ENCODE measurements around the gene ZNF277.
A peak's percentile ranks its signal among the peaks of the same experiment; 100 is the strongest.

ZNF277 gene

DNA sequence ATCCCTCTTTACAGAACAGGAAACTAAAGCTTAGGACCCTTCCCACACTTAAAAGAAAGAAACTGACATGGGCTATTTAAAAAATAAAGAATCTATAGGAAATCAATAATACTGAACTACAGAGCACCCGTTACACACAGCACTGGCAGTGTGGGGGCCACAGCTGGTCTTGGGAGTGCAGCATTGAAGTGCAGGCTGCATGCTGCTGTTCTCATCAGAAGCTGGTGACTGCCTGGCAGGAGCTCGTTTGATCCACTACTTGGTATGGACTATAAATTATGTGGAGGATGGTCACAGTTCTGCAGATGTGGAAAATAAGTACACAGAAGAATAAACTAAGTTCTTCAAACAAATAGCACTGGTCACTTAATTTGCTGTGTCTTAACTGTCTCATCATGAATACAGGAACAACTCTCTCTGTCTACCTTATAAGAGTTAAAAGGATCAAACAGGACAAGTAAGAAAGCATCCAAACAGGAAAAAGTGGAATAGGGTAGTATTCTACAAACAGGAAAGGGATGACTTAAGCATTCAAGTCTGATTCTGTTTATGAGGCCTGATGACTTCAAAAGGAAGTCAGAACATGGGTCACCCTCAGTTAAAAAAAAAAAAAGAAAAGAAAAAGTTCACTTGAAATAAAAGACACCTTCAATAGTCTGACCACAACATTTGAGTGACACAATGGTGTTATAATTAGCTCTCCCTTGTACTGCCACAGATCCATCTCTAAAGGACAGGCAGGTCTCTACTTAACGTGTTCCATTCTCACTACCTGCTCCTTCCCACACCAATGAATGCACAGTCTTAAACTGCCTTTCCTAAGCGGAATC is 21.3 kb upstream of the ZNF277 start:
- peak; percentile 37 for DNase-seq

DNA sequence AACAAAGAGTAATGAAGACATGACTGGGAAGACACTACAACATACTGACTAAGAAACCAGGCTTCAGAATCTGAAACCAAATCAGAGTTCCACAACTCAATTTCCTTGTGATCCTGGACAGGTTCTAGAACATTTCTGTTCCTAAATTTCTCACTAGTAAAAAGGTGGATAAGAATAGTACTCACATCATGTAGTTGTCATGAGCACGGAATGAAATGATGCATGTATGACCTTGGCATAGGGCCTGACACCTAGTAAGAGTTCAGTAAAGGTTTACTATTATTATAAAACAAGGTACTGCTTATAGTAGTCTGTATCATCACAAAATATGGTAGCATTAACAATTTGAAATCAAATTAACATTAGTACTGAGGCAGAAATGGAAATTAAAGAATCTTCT is 20.2 kb upstream of the ZNF277 start:
- no peak for DNase-seq

GRCh38 chr7:112188257-112188656 is 18.2 kb upstream of the ZNF277 start:
- no peak for DNase-seq

DNA sequence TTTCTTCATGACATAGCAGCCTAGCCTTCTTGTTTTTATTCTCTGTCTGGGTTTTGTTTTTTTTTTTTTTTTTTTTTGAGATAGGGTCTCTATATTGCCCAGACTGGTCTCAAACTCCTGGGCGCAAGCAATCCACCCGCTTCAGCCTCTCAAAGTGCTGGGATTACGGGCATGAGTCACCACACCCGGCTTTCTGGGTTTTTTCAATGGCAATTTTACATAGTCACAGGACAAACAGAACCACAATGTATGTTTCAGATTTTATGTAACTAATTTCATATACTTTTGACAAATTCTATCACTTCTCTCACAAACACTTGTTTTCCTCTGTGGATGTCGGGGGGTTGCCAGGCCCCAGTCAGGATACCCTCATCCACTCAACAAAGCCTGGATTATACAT is 16.8 kb upstream of the ZNF277 start:
- no peak for DNase-seq

DNA sequence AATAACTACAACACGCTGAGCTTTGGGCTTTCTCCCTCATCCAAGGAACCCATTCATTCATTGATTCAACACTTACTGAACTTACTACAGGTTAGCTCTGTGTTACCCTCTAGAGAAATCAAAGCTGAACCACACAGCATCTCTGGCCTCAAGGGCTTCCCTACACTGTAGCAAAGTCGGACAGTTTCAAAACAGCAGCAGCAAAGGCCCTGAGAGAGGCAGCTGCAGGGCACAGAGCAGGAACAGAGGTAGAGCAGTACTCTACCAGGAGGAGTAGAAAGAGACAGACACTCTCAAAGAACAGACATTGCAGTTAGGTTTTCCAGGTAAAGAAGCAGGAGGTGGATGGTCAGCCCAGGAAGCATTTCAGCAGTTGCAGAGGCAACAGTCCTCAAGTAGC is 16.4 kb upstream of the ZNF277 start:
- no peak for DNase-seq

- no peak for DNase-seq
Observed at GRCh38 chr7:112192236-112193154, 14.0 kb upstream of the ZNF277 start.

GRCh38 chr7:112193915-112194502 is 12.5 kb upstream of the ZNF277 start:
- DNase-seq = peak; percentile 96

DNA sequence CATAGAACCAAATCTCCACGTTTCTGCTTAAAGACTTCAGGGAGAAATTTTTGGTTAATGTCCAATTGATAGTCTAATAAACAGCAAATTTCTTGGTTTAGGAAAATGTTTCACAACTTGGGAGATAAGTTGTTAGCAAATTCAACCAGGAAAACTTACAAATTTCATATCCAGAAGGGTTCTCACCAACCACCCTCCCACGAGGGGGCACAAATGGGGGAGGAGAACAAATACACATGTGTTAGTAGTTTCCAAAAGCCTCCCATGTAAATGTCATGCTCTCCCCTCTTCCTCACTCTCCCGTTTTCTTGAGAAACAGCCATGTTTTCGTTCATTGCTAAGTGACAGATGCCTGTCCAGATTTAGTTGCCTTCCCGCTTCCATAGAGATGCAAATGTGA is 10.8 kb upstream of the ZNF277 start:
- no peak for DNase-seq

DNA sequence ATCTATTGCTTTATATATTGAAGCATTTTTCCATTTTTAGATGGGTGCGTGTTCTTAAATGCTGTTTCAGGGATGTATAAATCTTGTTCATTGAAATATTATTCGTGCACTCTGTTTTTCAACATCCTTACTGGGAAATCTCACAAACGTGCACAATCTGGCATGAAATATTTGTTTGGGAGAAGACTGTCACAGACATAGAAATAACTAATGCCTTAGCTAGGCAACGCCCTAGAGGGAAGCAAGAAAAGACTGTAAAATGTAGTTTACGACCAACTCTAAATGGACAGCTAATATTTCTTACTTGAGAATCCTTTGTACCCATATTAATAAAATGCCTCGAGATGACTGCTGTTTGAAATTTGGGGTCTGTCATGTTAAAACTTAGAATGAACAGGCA is 9.2 kb upstream of the ZNF277 start:
- DNase-seq = no peak

- DNase-seq = no peak
Observed at GRCh38 chr7:112199035-112199655, 7.3 kb upstream of the ZNF277 start.

DNA sequence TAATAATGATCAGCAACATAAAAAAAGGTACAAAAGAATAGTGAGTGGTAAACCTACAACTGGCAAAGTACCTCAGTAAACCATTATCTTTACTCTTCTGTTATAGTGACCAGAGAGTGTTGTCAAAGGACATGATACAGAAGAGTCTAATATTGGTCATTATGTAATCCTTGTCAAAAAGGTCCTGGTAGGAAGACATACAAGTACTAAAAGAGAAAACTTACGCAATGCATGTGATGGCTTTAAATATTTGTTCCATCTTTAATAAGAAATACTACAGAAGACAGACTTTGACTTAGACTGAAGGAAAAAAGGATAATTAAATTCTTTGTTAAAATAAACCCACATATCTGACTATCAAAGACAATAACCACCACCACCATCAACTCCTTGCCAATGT is 6.8 kb upstream of the ZNF277 start:
- no peak for DNase-seq

- DNase-seq = no peak
Observed at GRCh38 chr7:112201411-112201810, 5.1 kb upstream of the ZNF277 start.

DNA sequence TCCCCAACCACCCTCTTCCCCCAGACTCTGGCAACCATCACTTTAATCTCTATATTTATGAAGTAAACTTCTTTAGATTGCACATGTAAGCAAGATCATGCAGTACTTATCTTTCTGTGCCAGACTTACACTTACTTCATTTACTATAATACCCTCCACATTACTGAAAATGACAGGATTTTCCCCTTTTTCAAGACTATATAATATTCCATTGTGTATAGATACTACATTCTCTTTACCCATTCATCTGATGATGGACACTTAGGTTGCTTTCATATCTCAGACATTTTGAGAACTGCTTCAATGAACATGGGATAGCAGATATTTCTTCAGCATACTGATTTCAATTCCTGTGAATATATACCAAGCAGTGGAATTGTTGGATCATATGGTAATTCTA is 4.7 kb upstream of the ZNF277 start:
- no peak for DNase-seq

DNA sequence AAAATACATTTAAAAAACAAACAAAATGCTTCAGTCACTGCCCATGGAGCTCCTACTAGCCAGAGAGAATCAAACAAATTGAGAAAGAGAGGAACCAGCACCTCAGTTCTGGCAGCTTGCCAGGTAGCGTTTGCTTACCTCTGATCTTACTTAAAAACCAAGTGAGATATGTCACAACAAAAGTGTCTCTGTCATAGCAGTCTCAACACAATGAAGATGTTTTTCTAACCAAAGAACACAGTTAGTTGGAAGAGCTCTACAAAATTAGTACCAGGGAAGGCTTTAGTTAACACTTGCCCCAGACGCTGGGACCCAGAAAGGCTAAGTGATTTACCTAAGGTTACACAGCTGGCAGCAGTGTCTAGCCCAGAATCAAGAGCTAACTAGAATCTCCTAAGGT is 3.7 kb upstream of the ZNF277 start:
- DNase-seq = peak; percentile 87

DNA sequence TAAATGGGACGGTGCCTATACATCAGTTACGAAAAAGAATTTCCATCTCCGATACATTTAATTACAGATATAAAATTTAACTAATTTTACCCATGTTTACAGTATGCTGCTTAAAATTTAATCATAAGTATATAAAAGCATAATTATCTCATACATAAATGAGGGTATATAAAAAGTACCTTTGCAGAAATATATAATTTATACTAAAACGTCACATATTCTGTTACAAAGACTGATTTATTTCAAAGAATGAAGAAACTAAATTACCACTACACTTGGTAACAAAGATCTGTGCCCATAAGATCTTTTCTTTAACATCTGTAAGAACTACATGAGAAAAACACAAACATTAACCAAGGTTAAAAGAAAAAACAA is 3.1 kb upstream of the ZNF277 start:
- no peak for DNase-seq

GRCh38 chr7:112204499-112205342 is 1.8 kb upstream of the ZNF277 start:
- DNase-seq = peak; percentile 84

- DNase-seq = peak; percentile 92
Observed at GRCh38 chr7:112205343-112206237, 905 bp upstream of the ZNF277 start.

DNA sequence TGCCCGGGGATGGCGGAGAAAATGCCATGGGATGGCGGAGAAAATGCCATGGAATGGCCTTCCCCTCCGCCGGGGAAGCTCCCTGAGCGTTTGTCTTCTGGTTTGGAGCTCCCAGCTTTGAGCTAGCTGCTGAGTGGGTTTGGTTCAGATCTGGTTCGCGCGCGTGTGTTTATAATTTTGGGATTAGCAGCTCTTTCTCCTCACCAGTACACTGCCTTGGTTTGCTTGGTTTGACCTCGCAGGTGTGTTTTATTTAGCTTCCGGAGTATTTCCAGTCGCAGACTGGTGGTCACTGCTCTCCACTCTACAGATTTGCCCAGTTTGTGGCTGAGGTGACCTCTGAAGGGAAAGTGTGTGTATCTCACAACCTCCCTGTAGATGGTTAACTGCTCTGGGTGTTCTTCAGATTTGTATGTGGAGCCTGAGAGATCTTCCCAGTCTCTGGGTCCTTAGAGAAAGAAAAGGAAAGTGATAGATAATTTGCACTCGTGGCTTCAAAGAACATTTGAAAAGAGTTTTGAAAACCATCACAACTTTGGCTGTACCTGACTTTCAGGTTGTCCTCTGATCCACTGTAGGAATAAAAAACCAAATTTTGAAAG is 597 bp downstream of the ZNF277 start:
- DNase-seq = no peak

- no peak for DNase-seq
Observed at GRCh38 chr7:112207765-112208164, 1.3 kb downstream of the ZNF277 start.

DNA sequence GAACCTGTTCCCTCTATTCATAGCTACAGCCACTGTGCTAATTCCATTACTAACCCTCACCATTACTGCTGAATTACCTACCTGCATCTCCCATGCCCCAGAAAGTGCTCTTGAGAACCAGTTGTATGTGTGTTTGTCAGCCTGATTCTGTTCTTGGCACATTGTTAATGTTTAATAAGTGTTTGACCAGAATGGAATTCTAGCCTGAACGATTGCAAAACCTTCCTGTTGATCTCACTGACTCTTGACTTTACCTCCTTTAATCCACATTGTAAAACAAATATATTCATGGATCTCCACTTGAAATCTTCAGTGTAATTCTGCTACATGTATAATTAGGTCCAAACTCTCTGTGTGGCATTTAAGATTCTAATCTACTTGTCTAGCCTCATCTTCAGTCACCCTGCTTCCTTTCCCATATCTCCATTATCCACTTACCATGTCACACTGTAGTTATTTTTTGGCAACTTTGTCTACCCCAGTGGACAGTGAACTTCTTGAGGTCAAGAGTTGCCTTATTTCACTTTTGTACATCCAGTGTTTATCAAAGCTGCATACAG is 4.9 kb downstream of the ZNF277 start:
- DNase-seq = no peak

Measured in NCI-H69 (cell line).